Heart left ventricle (tissue), 13 donors: ENCODE measurements around the gene ABHD5.

Source experiments
- POLR2A ChIP-seq, 2 donors: fragments of 450-650 bp; IDR thresholded peaks; one replicate each; pipeline ENCODE4 v1.6.1; 2017; ENCODE audit warnings: antibody characterized with exemption in 2 of 2, mild to moderate bottlenecking in 2 of 2, moderate library complexity in 2 of 2
- TF ChIP-seq, protein P1 (sequence below), 12 donors: fragments of 200-600 bp; sonication (generic) in 4 of 12; IDR thresholded peaks; one replicate each; pipeline versions ENCODE4 v1.5.0 to v1.8.0; 2018 to 2022; ENCODE audit warnings: antibody characterized with exemption in 12 of 12, mild to moderate bottlenecking in 5 of 12
- donor health status: ischemic (EF 13 %, LVEDD 7.1; RV severe dilation, severe dysfunction).
- donor health status: DM: no; HTN: yes; CAD: no.
- donor health status: DM: no; HTN: no; CAD: no.
- donor health status: ischemic (EF 25% LVEDD 6.9; RV normal size, moderate dysfunction).
- donor health status: ischemic (EF 25% LVEDD 5.7; RV mildly dilated, moderate dysfunction).
- donor health status: ischemic (EF 35%, LVEDD 5.7; RV mildly dilated, moderate dysfunction).
- donor health status: nonischemic (EF 11% LVEDD 7.7; RV severe dilation, severe dysfunction).
- donor health status: DM: yes; HTN: yes; CAD: no.
- donor health status: PGD.
- donor health status: ischemic (EF 29% LVEDD 5.4; RV normal size, mild dysfunction).
- donor health status: nonischemic (EF 23%, LVEDD 6.1; RV moderate dilation, normal function).

DNA sequence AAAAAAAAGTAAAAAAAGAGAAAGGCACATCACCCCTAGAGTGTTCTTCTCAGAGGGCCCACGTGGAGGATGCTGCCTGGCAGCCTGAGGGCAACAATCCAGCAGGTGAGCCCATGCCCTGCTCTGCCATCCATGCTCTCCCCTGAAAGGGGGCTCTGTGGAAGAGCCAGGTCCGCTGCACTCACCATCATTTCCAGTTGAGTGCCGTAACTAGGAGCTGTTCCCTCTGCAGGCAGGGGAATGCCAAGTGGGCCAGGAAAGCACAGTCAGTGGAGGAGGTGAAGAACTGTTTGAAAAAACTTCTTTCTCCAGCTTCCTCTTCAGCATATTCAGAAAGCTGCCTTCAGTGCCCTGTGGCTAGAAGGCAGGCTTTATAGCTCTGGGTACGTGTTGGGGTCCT lies 84.1 kb downstream of the ABHD5 start:
- TF ChIP-seq, protein P1, sequence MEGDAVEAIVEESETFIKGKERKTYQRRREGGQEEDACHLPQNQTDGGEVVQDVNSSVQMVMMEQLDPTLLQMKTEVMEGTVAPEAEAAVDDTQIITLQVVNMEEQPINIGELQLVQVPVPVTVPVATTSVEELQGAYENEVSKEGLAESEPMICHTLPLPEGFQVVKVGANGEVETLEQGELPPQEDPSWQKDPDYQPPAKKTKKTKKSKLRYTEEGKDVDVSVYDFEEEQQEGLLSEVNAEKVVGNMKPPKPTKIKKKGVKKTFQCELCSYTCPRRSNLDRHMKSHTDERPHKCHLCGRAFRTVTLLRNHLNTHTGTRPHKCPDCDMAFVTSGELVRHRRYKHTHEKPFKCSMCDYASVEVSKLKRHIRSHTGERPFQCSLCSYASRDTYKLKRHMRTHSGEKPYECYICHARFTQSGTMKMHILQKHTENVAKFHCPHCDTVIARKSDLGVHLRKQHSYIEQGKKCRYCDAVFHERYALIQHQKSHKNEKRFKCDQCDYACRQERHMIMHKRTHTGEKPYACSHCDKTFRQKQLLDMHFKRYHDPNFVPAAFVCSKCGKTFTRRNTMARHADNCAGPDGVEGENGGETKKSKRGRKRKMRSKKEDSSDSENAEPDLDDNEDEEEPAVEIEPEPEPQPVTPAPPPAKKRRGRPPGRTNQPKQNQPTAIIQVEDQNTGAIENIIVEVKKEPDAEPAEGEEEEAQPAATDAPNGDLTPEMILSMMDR (IDR thresholded peaks at IDR 0.05): no peak
- no peak for TF ChIP-seq POLR2A (IDR thresholded peaks at IDR 0.05)
